Endothelial cell (in vitro differentiated cells): ENCODE results near the gene RAB31. TPM values are rescaled to one million over a fixed set of nuclear protein-coding genes. Genes with fewer than 3 reads are reported as not detected.
A peak's percentile ranks its signal among the peaks of the same experiment; 100 is the strongest.
"Not testable (repeated sequence)": the region's sequence is repeated elsewhere in the genome, so short reads cannot be mapped to it uniquely, and the experiment has no call there.

Experiments
- DNase-seq: peaks from one replicate; pipeline ENCODE4 v3.0.0; 2021; ENCODE audit warnings: low spot score
- H3K27ac Mint-ChIP-seq: one replicate; pipeline ENCODE4 v1.8.0; 2021; ENCODE audit warnings: mixed read lengths, inconsistent platforms; ENCODE audit not compliant: unreplicated experiment
- H3K27me3 Mint-ChIP-seq: one replicate; pipeline ENCODE4 v1.8.0; 2021; ENCODE audit warnings: mild to moderate bottlenecking, moderate library complexity, mixed read lengths, inconsistent platforms; ENCODE audit not compliant: unreplicated experiment
- H3K36me3 Mint-ChIP-seq: one replicate; pipeline ENCODE4 v1.8.0; 2021; ENCODE audit warnings: mild to moderate bottlenecking, low read depth, mixed read lengths, inconsistent platforms; ENCODE audit not compliant: unreplicated experiment
- H3K4me1 Mint-ChIP-seq: one replicate; pipeline ENCODE4 v1.8.0; 2021; ENCODE audit warnings: mild to moderate bottlenecking, mixed read lengths, inconsistent platforms; ENCODE audit not compliant: unreplicated experiment
- H3K4me3 Mint-ChIP-seq: one replicate; pipeline ENCODE4 v1.8.0; 2021; ENCODE audit warnings: mild to moderate bottlenecking, mixed read lengths, inconsistent platforms; ENCODE audit not compliant: unreplicated experiment
- H3K9me3 Mint-ChIP-seq: one replicate; pipeline ENCODE4 v1.8.0; 2021; ENCODE audit warnings: mixed read lengths, inconsistent platforms; ENCODE audit not compliant: unreplicated experiment
- CTCF ChIP-seq: fragments of 200-600 bp; sonication (generic); IDR thresholded peaks from one replicate; pipeline ENCODE4 v1.5.0; 2021; ENCODE audit warnings: antibody characterized with exemption; ENCODE audit not compliant: unreplicated experiment
- total RNA-seq: library from RNA; stranded (reverse); fragmentation: NEBNext Ultra II Directional; extraction: Animal tissue kit (Norgen Biotek cat#: 25700); gene quantifications from one replicate; pipeline ENCODE4 v1.2.1, GENCODE V29; 2021; ENCODE audit not compliant: unreplicated experiment

The RAB31 gene
- total RNA-seq, 1 donor from 2014 or later: 88.8 TPM

GRCh38 chr18:9764011-9764481 is 55.9 kb downstream of the RAB31 start:
- no peak overlapping the region for H3K27ac Mint-ChIP-seq
- peaks cover 5% of the 10 kb centered on the region for H3K27me3 Mint-ChIP-seq
- H3K36me3 Mint-ChIP-seq: peaks cover 22% of the 10 kb centered on the region
- TF ChIP-seq CTCF: no peak
- no peak overlapping the region for H3K4me3 Mint-ChIP-seq
- no peaks in the 10 kb centered on the region for H3K9me3 Mint-ChIP-seq
- no peak for DNase-seq
- peaks cover 17% of the 10 kb centered on the region for H3K4me1 Mint-ChIP-seq

GRCh38 chr18:9765501-9765900 is 57.4 kb downstream of the RAB31 start:
- no peaks in the 10 kb centered on the region for H3K9me3 Mint-ChIP-seq
- peaks cover 25% of the 10 kb centered on the region for H3K4me1 Mint-ChIP-seq
- no peak for TF ChIP-seq CTCF
- no peak overlapping the region for H3K27ac Mint-ChIP-seq
- H3K36me3 Mint-ChIP-seq: peaks cover 22% of the 10 kb centered on the region
- no peak overlapping the region for H3K4me3 Mint-ChIP-seq
- H3K27me3 Mint-ChIP-seq: peaks cover 5% of the 10 kb centered on the region
- no peak for DNase-seq

- H3K27me3 Mint-ChIP-seq: peaks cover 5% of the 10 kb centered on the region
- DNase-seq: no peak
- H3K4me1 Mint-ChIP-seq: peaks cover 28% of the 10 kb centered on the region
- peaks cover 19% of the 10 kb centered on the region for H3K36me3 Mint-ChIP-seq
- TF ChIP-seq CTCF: no peak
- no peaks in the 10 kb centered on the region for H3K9me3 Mint-ChIP-seq
- no peak overlapping the region for H3K27ac Mint-ChIP-seq
- no peak overlapping the region for H3K4me3 Mint-ChIP-seq
Measured at GRCh38 chr18:9766076-9766481, 58.0 kb downstream of the RAB31 start.

- peaks cover 6% of the 10 kb centered on the region for H3K27me3 Mint-ChIP-seq
- no peak overlapping the region for H3K4me3 Mint-ChIP-seq
- H3K4me1 Mint-ChIP-seq: peaks cover 33% of the 10 kb centered on the region
- TF ChIP-seq CTCF: no peak
- peaks cover 15% of the 10 kb centered on the region for H3K36me3 Mint-ChIP-seq
- no peak overlapping the region for H3K27ac Mint-ChIP-seq
- no peaks in the 10 kb centered on the region for H3K9me3 Mint-ChIP-seq
- no peak for DNase-seq
Measured at GRCh38 chr18:9766740-9767139, 58.6 kb downstream of the RAB31 start.

DNA sequence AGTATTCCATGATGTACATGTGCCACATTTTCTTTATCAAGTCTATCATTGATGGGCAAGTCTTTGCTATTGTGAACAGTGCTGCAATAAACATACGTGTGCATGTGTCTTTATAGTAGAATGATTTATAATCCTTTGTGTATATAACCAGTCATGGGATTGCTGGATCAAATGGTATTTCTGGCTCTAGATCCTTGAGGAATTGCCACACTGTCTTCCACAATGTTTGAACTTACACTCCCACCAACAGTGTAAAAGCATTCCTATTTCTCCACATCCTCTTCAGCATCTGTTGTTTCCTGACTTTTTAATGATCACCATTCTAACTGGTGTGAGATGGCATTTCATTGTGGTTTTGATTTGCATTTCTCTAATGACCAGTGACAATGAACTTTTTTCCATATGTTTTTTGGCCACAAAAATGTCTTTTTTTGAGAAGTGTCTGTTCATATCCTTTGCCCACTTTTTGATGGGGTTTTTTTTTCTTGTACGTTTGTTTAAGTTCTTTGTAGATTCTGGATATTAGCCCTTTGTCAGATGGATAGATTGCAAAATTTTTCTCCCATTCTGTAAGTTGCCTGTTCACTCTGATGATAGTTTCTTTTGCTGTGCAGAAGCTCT is 60.1 kb downstream of the RAB31 start:
- not testable (repeated sequence) for H3K27me3 Mint-ChIP-seq, DNase-seq, H3K9me3 Mint-ChIP-seq, H3K27ac Mint-ChIP-seq
- peaks cover 42% of the 10 kb centered on the region for H3K4me1 Mint-ChIP-seq
- peaks cover 11% of the 10 kb centered on the region for H3K36me3 Mint-ChIP-seq
- peak overlapping the region; percentile 66 for H3K4me3 Mint-ChIP-seq

DNA sequence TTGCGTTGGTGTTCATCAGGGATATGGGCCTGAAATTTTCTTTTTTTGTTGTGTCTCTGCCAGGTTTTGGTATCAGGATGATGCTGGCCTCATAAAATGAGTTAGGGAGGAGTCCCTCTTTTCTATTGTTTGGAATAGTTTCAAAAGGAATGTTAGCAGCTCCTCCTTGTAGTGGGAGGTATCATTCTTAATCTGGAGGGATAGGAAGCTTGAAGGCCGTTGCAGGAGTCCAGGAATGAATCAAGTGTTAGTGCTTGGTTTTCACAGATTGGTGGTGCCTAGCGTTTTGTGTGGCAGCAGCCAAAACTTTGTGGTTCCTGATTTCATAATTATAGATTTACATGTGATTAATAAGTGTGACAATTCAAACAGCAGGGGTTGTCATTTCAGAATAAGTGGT is 62.0 kb downstream of the RAB31 start:
- H3K4me3 Mint-ChIP-seq, DNase-seq, H3K27ac Mint-ChIP-seq, H3K9me3 Mint-ChIP-seq, H3K27me3 Mint-ChIP-seq: not testable (repeated sequence)
- peaks cover 49% of the 10 kb centered on the region for H3K4me1 Mint-ChIP-seq
- peaks cover 11% of the 10 kb centered on the region for H3K36me3 Mint-ChIP-seq
